Tibial nerve (tissue), 4 donors: ENCODE data around the gene NHSL1. TPM values are rescaled to one million over a fixed set of nuclear protein-coding genes. Genes with fewer than 3 reads are reported as not detected.

Experiments
- DNase-seq, 2 donors: peaks; one replicate each; pipeline ENCODE4 v3.0.0-alpha.2; 2019; ENCODE audit warnings: low spot score in 2 of 2
- H3K27ac ChIP-seq, 4 donors: fragments of 200-600 bp; sonication (generic) in 3 of 4; one replicate each; pipeline ENCODE4 v1.5.1; 2017 to 2019; ENCODE audit warnings: mild to moderate bottlenecking in 1 of 4
- H3K27me3 ChIP-seq, 2 donors: fragments of 200-600 bp; sonication (generic) in 1 of 2; one replicate each; pipeline versions ENCODE4 v1.5.1 to v1.6.0; 2017 to 2019
- H3K36me3 ChIP-seq, 3 donors: fragments of 200-600 bp; sonication (generic); one replicate each; pipeline ENCODE4 v1.5.1; 2018 to 2019
- H3K4me1 ChIP-seq, 4 donors: fragments of 200-600 bp; sonication (generic) in 3 of 4; one replicate each; pipeline ENCODE4 v1.5.1; 2017 to 2019
- H3K4me3 ChIP-seq, 4 donors: fragments of 200-600 bp; sonication (generic) in 3 of 4; one replicate each; pipeline ENCODE4 v1.5.1; 2017 to 2019; ENCODE audit warnings: mild to moderate bottlenecking in 1 of 4, moderate library complexity in 1 of 4
- H3K9me3 ChIP-seq, 4 donors: fragments of 200-600 bp; sonication (generic) in 3 of 4; one replicate each; pipeline ENCODE4 v1.5.1; 2017 to 2019
- EP300 ChIP-seq, 2 donors: sonication (generic); formaldehyde crosslinking; IDR thresholded peaks; one replicate each; pipeline ENCODE4 v1.6.1; 2017; ENCODE audit warnings: antibody characterized with exemption in 2 of 2, mild to moderate bottlenecking in 1 of 2
- POLR2A ChIP-seq, 2 donors: fragments of 450-650 bp; IDR thresholded peaks; one replicate each; pipeline ENCODE4 v1.6.1; 2017; ENCODE audit warnings: antibody characterized with exemption in 2 of 2, mild to moderate bottlenecking in 2 of 2, moderate library complexity in 2 of 2
- WGBS, 2 donors: methylation state at CpG; one replicate each; pipeline ENCODE4 v1.1.5; 2018; 5-methylcytosine and 5-hydroxymethylcytosine counted together
- total RNA-seq, 4 donors: library from RNA; depleted of rRNA; stranded (reverse); fragments of >200 nt; gene quantifications; one replicate each; pipeline ENCODE4 v1.1.0, GENCODE V29; 2016
- TF ChIP-seq, protein P1 (sequence below), 5 experiments: fragments of 200-600 bp in 3 of 5; fragments of 450-650 bp in 2 of 5; sonication (generic) in 3 of 5; IDR thresholded peaks; one replicate each; pipeline ENCODE4 v1.5.1; 2016 to 2019; ENCODE audit warnings: antibody characterized with exemption in 5 of 5, mild to moderate bottlenecking in 3 of 5, moderate library complexity in 2 of 5

The NHSL1 gene
- total RNA-seq, 4 donors from 2014 or later = 8.6 to 17.3 (median 12.6) TPM

GRCh38 chr6:138442663-138443062 lies 56.6 kb downstream of the NHSL1 start:
- DNase-seq = no peak
- Histone ChIP-seq H3K9me3 (no peaks in the 10 kb centered on the region), H3K4me3 (no peak overlapping the region), H3K27me3 (no peaks in the 10 kb centered on the region), H3K27ac (no peak overlapping the region), H3K36me3 (peaks cover 0 to 6% (median 0%) of the 10 kb centered on the region in 3 donors), H3K4me1 (no peaks in the 10 kb centered on the region)
- 83 to 90% methylated on average over 2 of the region's 2 CpGs for WGBS, 2 donors
- TF ChIP-seq, protein P1, sequence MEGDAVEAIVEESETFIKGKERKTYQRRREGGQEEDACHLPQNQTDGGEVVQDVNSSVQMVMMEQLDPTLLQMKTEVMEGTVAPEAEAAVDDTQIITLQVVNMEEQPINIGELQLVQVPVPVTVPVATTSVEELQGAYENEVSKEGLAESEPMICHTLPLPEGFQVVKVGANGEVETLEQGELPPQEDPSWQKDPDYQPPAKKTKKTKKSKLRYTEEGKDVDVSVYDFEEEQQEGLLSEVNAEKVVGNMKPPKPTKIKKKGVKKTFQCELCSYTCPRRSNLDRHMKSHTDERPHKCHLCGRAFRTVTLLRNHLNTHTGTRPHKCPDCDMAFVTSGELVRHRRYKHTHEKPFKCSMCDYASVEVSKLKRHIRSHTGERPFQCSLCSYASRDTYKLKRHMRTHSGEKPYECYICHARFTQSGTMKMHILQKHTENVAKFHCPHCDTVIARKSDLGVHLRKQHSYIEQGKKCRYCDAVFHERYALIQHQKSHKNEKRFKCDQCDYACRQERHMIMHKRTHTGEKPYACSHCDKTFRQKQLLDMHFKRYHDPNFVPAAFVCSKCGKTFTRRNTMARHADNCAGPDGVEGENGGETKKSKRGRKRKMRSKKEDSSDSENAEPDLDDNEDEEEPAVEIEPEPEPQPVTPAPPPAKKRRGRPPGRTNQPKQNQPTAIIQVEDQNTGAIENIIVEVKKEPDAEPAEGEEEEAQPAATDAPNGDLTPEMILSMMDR (IDR thresholded peaks at IDR 0.05) = no peak
- TF ChIP-seq EP300 (IDR thresholded peaks at IDR 0.05) (no peak), POLR2A (IDR thresholded peaks at IDR 0.05) (no peak)

- peaks cover 0 to 6% (median 0%) of the 10 kb centered on the region in 3 donors for H3K36me3 ChIP-seq
- H3K4me1 ChIP-seq = no peaks in the 10 kb centered on the region
- no peak for DNase-seq
- H3K4me3 ChIP-seq = no peak overlapping the region
- H3K27me3 ChIP-seq = no peaks in the 10 kb centered on the region
- 92% methylated on average over 6 of the region's 6 CpGs for WGBS, 2 donors
- TF ChIP-seq POLR2A (IDR thresholded peaks at IDR 0.05) = no peak
- no peak for TF ChIP-seq EP300 (IDR thresholded peaks at IDR 0.05)
- TF ChIP-seq, protein P1 (IDR thresholded peaks at IDR 0.05) = no peak
- H3K9me3 ChIP-seq = no peaks in the 10 kb centered on the region
- H3K27ac ChIP-seq = no peak overlapping the region
Measured at GRCh38 chr6:138441965-138442364, 57.3 kb downstream of the NHSL1 start.

DNA sequence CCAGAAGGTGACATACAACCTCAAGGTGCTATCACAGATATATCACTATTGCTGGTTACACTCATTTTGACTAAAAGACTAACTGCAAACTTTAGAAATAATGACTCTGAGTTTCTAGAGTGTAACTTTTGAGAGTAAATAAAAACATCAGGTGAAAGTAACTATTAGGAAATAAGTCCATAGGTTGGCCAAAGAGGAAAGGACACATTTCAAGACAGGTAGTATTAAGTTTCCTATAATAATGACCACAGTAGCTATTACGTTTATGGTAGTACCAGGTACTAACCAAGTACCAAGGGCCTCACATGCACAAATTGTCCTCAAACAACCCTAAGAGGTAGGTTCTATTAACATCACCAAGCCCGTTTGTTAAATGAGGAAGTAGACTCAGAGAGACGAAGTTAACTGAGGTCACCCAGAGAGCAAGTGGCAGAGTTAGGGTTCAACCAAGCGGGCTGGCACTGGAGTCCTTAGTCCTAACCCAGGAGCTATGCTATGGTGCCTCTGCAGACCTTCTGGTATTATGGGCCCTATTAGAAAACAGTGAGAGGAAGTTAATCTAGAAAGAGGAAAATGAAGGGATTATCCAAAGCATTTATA lies 58.4 kb downstream of the NHSL1 start:
- Histone ChIP-seq H3K36me3 (peaks cover 0 to 6% (median 0%) of the 10 kb centered on the region in 3 donors), H3K27ac (no peak overlapping the region), H3K27me3 (no peaks in the 10 kb centered on the region), H3K4me1 (no peaks in the 10 kb centered on the region), H3K9me3 (no peaks in the 10 kb centered on the region), H3K4me3 (no peak overlapping the region)
- TF ChIP-seq POLR2A (IDR thresholded peaks at IDR 0.05) (no peak), EP300 (IDR thresholded peaks at IDR 0.05) (no peak)
- TF ChIP-seq, protein P1 (IDR thresholded peaks at IDR 0.05) = no peak
- 73 to 83% methylated on average over 4 of the region's 4 CpGs for WGBS, 2 donors
- DNase-seq = no peak

- 68 to 80% methylated on average over 3 of the region's 3 CpGs for WGBS, 2 donors
- TF ChIP-seq EP300 (IDR thresholded peaks at IDR 0.05) (no peak), POLR2A (IDR thresholded peaks at IDR 0.05) (no peak)
- TF ChIP-seq, protein P1 (IDR thresholded peaks at IDR 0.05) = no peak
Measured at GRCh38 chr6:138440296-138440695, 59.0 kb downstream of the NHSL1 start.

DNA sequence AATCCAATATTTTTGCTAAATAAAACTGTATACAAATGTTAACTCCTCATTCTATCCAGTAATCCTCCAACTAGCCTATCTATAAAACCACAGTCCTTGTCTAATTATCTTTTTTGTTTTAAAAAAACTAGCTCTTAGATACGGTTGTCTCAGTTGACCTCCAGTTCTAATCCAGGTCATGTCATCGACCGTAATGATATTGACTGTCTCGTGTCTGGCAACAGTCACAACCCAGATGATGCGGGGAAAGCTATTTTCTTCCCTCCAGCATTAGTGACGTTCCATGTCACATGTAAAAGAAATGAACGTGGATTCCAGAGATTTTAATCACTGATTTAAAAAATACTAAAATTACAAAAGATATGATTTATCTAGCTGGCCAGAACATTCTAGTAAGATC lies 59.7 kb downstream of the NHSL1 start:
- Histone ChIP-seq H3K4me1 (no peaks in the 10 kb centered on the region), H3K36me3 (peaks cover 0 to 6% (median 0%) of the 10 kb centered on the region in 3 donors), H3K9me3 (no peaks in the 10 kb centered on the region), H3K27ac (no peak overlapping the region), H3K27me3 (no peaks in the 10 kb centered on the region), H3K4me3 (no peak overlapping the region)
- DNase-seq = no peak
- no peak for TF ChIP-seq POLR2A (IDR thresholded peaks at IDR 0.05)
- no peak for TF ChIP-seq EP300 (IDR thresholded peaks at IDR 0.05)
- TF ChIP-seq, protein P1 (IDR thresholded peaks at IDR 0.05) = no peak
- WGBS, 2 donors = 74 to 83% methylated on average over 7 of the region's 7 CpGs

More at GRCh38 chr6:138440296-138440695, 59.0 kb downstream of the NHSL1 start:
- Histone ChIP-seq H3K9me3 (no peaks in the 10 kb centered on the region), H3K27ac (no peak overlapping the region), H3K36me3 (peaks cover 0 to 6% (median 0%) of the 10 kb centered on the region in 3 donors), H3K4me3 (no peak overlapping the region), H3K27me3 (no peaks in the 10 kb centered on the region), H3K4me1 (no peaks in the 10 kb centered on the region)
- no peak for DNase-seq
